HepG2 (cell line): ENCODE data around the gene PLLP. TPM values are rescaled to one million over a fixed set of nuclear protein-coding genes. Genes with fewer than 3 reads are reported as not detected.

Source experiments
- CEBPG ChIP-seq: IDR thresholded peaks from 2 replicates; pipeline ENCODE4 v1.6.1; 2016
- CREB3 ChIP-seq: sonication (generic); formaldehyde crosslinking; IDR thresholded peaks from 2 replicates; pipeline ENCODE4 v1.5.0; 2020; ENCODE audit warnings: missing genetic modification reagents
- HOXA3 ChIP-seq: sonication (generic); formaldehyde crosslinking; IDR thresholded peaks from 2 replicates; pipeline ENCODE4 v1.5.0; 2020; ENCODE audit warnings: missing genetic modification reagents
- JDP2 ChIP-seq: sonication (generic); formaldehyde crosslinking; IDR thresholded peaks from 2 replicates; pipeline ENCODE4 v1.8.1; 2022; ENCODE audit warnings: missing genetic modification reagents, borderline replicate concordance
- KDM3A ChIP-seq: IDR thresholded peaks from 2 replicates; pipeline ENCODE4 v1.6.1; 2018; ENCODE audit warnings: low read depth, missing compliant biosample characterization
- PRDM10 ChIP-seq: sonication (generic); formaldehyde crosslinking; IDR thresholded peaks from 2 replicates; pipeline ENCODE4 v1.4.0; 2020; ENCODE audit warnings: low read depth, missing genetic modification reagents
- SIX4 ChIP-seq: sonication (generic); formaldehyde crosslinking; IDR thresholded peaks from 2 replicates; pipeline ENCODE4 v1.4.0; 2020; ENCODE audit warnings: missing genetic modification reagents
- THAP7 ChIP-seq: sonication (generic); formaldehyde crosslinking; IDR thresholded peaks from 2 replicates; pipeline ENCODE4 v1.8.1; 2023; ENCODE audit warnings: mild to moderate bottlenecking, missing genetic modification reagents
- THAP8 ChIP-seq: sonication (generic); formaldehyde crosslinking; IDR thresholded peaks from 2 replicates; pipeline ENCODE4 v1.5.1; 2020; ENCODE audit warnings: missing genetic modification reagents, mild to moderate bottlenecking, borderline replicate concordance
- ZBTB43 ChIP-seq: sonication (generic); formaldehyde crosslinking; conservative IDR thresholded peaks from 2 replicates; pipeline ENCODE4 v1.4.0; 2020; ENCODE audit warnings: missing genetic modification reagents
- ZHX1 ChIP-seq: sonication (generic); formaldehyde crosslinking; IDR thresholded peaks from 2 replicates; pipeline ENCODE4 v1.8.1; 2022; ENCODE audit warnings: low read depth, mild to moderate bottlenecking, missing genetic modification reagents
- ZNF430 ChIP-seq: sonication (generic); formaldehyde crosslinking; IDR thresholded peaks from 2 replicates; pipeline ENCODE4 v1.9.0; 2021; ENCODE audit warnings: mild to moderate bottlenecking, missing genetic modification reagents
- ZNF550 ChIP-seq: sonication (generic); formaldehyde crosslinking; IDR thresholded peaks from 2 replicates; pipeline ENCODE4 v1.4.0; 2020; ENCODE audit warnings: mild to moderate bottlenecking, missing genetic modification reagents, borderline replicate concordance
- ZNF766 ChIP-seq: sonication (generic); formaldehyde crosslinking; IDR thresholded peaks from 2 replicates; pipeline ENCODE4 v1.5.0; 2020; ENCODE audit warnings: missing genetic modification reagents, borderline replicate concordance
- ZXDC ChIP-seq: sonication (generic); formaldehyde crosslinking; IDR thresholded peaks from 2 replicates; pipeline ENCODE4 v1.5.0; 2020; ENCODE audit warnings: mild to moderate bottlenecking, missing genetic modification reagents
- polyA plus RNA-seq, 8 experiments: library from polyadenylated mRNA; depleted of rRNA in 3 of 8; stranded (reverse) in 7 of 8; unstranded in 1 of 8; fragments of >200 nt; fragmentation: Illumina TruSeq in 4 of 8; extraction: Trizol in 4 of 8; gene quantifications; 2 replicates each; pipeline versions ENCODE4 v1.2.1 to v1.2.3, GENCODE V29; 2011 to 2016; ENCODE audit warnings: low read depth in 4 of 8, missing spikeins in 1 of 8, mixed read lengths in 1 of 8; ENCODE audit not compliant: insufficient read depth in 1 of 8
- total RNA-seq, 5 experiments: library from RNA; depleted of rRNA; stranded (reverse); fragments of >200 nt; fragmentation: Illumina TruSeq; extraction: Trizol; gene quantifications; 2 replicates each; pipeline ENCODE4 v1.2.3, GENCODE V29; 2016; ENCODE audit warnings: low read depth in 1 of 5

The PLLP gene
- total and polyA plus RNA-seq, 2 of the 13 experiments (the other 11 are each of a cell fraction or from before 2014, with no cell fraction given): 60.6 to 127 TPM

- TF ChIP-seq ZNF430: peak; percentile 94; the same call in 1 of the 2 replicates
- peak; percentile 98 for TF ChIP-seq ZNF766 (CRISPR knock-in tag)
- peak; percentile 92 for TF ChIP-seq ZBTB43 (CRISPR knock-in tag)
- TF ChIP-seq ZNF550 (CRISPR knock-in tag): peak; percentile 67; the same call in 1 of the 2 replicates
- TF ChIP-seq ZHX1 (CRISPR knock-in tag): peak; percentile 47
- peak; percentile 94 for TF ChIP-seq ZXDC (CRISPR knock-in tag)
- no peak; the same call in 1 of the 2 replicates for TF ChIP-seq KDM3A (CRISPR knock-in tag)
- TF ChIP-seq THAP7 (CRISPR knock-in tag): peak; percentile 97; the same call in 1 of the 2 replicates
- TF ChIP-seq CEBPG (CRISPR knock-in tag): peak; percentile 35
- peak; percentile 93 for TF ChIP-seq CREB3 (CRISPR knock-in tag)
- peak; percentile 99 for TF ChIP-seq THAP8 (CRISPR knock-in tag)
- TF ChIP-seq HOXA3 (CRISPR knock-in tag): peak; percentile 85
- no peak for TF ChIP-seq SIX4 (CRISPR knock-in tag)
- TF ChIP-seq JDP2 (CRISPR knock-in tag): no peak
- no peak; the same call in 1 of the 2 replicates for TF ChIP-seq PRDM10 (CRISPR knock-in tag)
These were observed at the start of gene PLLP (continued) for GRCh38 chr16:57284209-57284951.
